A549 (cell line): Measurements from ENCODE around the gene PHF23. TPM values are rescaled to one million over a fixed set of nuclear protein-coding genes. Genes with fewer than 3 reads are reported as not detected.

Experiments used
- ATAC-seq, 2 experiments: fragments of 200-7000 bp in 1 of 2; fragments of >200 bp in 1 of 2; cut with Nextera tagmentation in 1 of 2; cut with Tn5 transposase in 1 of 2; 3 replicates each; pipeline versions ENCODE4 v1.8.0 to v1.9.1; 2018 to 2020; ENCODE audit warnings: mild to moderate bottlenecking in 1 of 2, moderate library complexity in 1 of 2
- CTCF ChIA-PET: fragments of 300-600 bp; sonication (Branson Sonifier 250); formaldehyde crosslinking; extraction: SDS; loops from one replicate; lab custom pipeline; 2021; ENCODE audit warnings: antibody characterized with exemption, inconsistent platforms; lab: Yijun Ruan, JAX
- POLR2A ChIA-PET: fragments of 350-600 bp; formaldehyde crosslinking; extraction: SDS; loops from one replicate; lab custom pipeline; 2021; ENCODE audit warnings: antibody characterized with exemption, inconsistent platforms; lab: Yijun Ruan, JAX
- DNase-seq, 2 experiments: peaks; one replicate each; pipeline versions ENCODE4 v3.0.0 to v3.0.0-alpha.2; 2011 to 2016; ENCODE audit warnings: low read depth in 1 of 2, low spot score in 1 of 2
- FAIRE-seq: peaks from 2 replicates; lab custom pipeline; 2011; peaks lifted over from hg19 to GRCh38; lab: Jason Lieb, UNC
- H3K27ac ChIP-seq, 2 experiments: fragments of >200 bp; sonication (Bioruptor Twin); formaldehyde crosslinking; 3 replicates each; pipeline ENCODE4 v1.5.1; 2016 to 2017
- H3K4me1 ChIP-seq: fragments of >200 bp; sonication (Bioruptor Twin); formaldehyde crosslinking; 3 replicates; pipeline ENCODE4 v1.6.1; 2016
- H3K4me2 ChIP-seq: fragments of >200 bp; sonication (Bioruptor Twin); formaldehyde crosslinking; 3 replicates; pipeline ENCODE4 v1.6.1; 2016
- H3K4me3 ChIP-seq: fragments of >200 bp; sonication (Bioruptor Twin); formaldehyde crosslinking; 3 replicates; pipeline ENCODE4 v1.5.1; 2016
- H3K9me3 ChIP-seq: fragments of >200 bp; sonication (Bioruptor Twin); formaldehyde crosslinking; 3 replicates; pipeline ENCODE4 v1.6.1; 2016
- CBX2 ChIP-seq: fragments of 200-600 bp; sonication (generic); IDR thresholded peaks from 2 replicates; pipeline ENCODE4 v1.6.1; 2016; ENCODE audit warnings: low read depth, mild to moderate bottlenecking, borderline replicate concordance
- CHD2 ChIP-seq: fragments of 150-350 bp; IDR thresholded peaks from 2 replicates; pipeline ENCODE4 v1.6.1; 2014; ENCODE audit warnings: low read length; ENCODE audit not compliant: partially characterized antibody
- CHD4 ChIP-seq: fragments of 200-600 bp; sonication (generic); IDR thresholded peaks from 2 replicates; pipeline ENCODE4 v1.6.1; 2016; ENCODE audit warnings: antibody characterized with exemption, mild to moderate bottlenecking, borderline replicate concordance
- FOXS1 ChIP-seq: fragments of 250-450 bp; sonication (Bioruptor Pico); IDR thresholded peaks from 2 replicates; pipeline ENCODE4 v1.5.0; 2020; ENCODE audit warnings: mild to moderate bottlenecking, moderate library complexity
- HDAC2 ChIP-seq: fragments of 200-600 bp; sonication (generic); IDR thresholded peaks from 2 replicates; pipeline ENCODE4 v1.6.1; 2016
- MYC ChIP-seq: IDR thresholded peaks from 2 replicates; pipeline ENCODE4 v1.6.1; 2012; ENCODE audit warnings: mild to moderate bottlenecking, inconsistent platforms, low read length, improper control_type of control experiment, borderline replicate concordance
- NFE2L2 ChIP-seq: fragments of 150-350 bp; conservative IDR thresholded peaks from 2 replicates; pipeline ENCODE4 v1.6.1; 2014; ENCODE audit warnings: low read length
- POLR2AphosphoS2 ChIP-seq: conservative IDR thresholded peaks from 2 replicates; pipeline ENCODE4 v1.6.1; 2012; ENCODE audit warnings: low read length, improper control_type of control experiment, inconsistent platforms
- RARB ChIP-seq: fragments of 250-450 bp; sonication (Bioruptor Pico); IDR thresholded peaks from 2 replicates; pipeline ENCODE4 v1.8.0; 2021; ENCODE audit warnings: mild to moderate bottlenecking, moderate library complexity
- RNF2 ChIP-seq: fragments of 200-600 bp; sonication (generic); IDR thresholded peaks from 2 replicates; pipeline ENCODE4 v1.6.1; 2016; ENCODE audit warnings: low read depth, mild to moderate bottlenecking, antibody characterized with exemption, moderate library complexity, borderline replicate concordance
- TP53 ChIP-seq: fragments of 250-450 bp; sonication (Bioruptor Pico); IDR thresholded peaks from 2 replicates; pipeline ENCODE4 v1.5.0; 2021; ENCODE audit warnings: mild to moderate bottlenecking, moderate library complexity
- WGBS: methylation state at CpG from one replicate; pipeline ENCODE4 v1.1.6; 2017; ENCODE audit errors: missing lambda C conversion rate; 5-methylcytosine and 5-hydroxymethylcytosine counted together
- polyA plus RNA-seq, 4 experiments: library from polyadenylated mRNA; depleted of rRNA in 3 of 4; stranded (reverse); fragments of >200 nt; fragmentation: RNase III in 1 of 4; extraction: RNeasy Plus Mini Kit Qiagen cat#74134 plus additional on column Dnase treatment in 1 of 4; gene quantifications; 2 replicates in 3 of 4; 3 replicates in 1 of 4; pipeline ENCODE4 v1.2.3, GENCODE V29; 2011 to 2017
- TF ChIP-seq, protein P1 (sequence below): fragments of >200 bp; sonication (Bioruptor Twin); formaldehyde crosslinking; IDR thresholded peaks from 3 replicates; pipeline ENCODE4 v1.5.1; 2016
- TF ChIP-seq, protein P2 (sequence below): fragments of 250-450 bp; sonication (Bioruptor Pico); IDR thresholded peaks from 2 replicates; pipeline ENCODE4 v1.5.0; 2020; ENCODE audit warnings: low read depth, mild to moderate bottlenecking, moderate library complexity
- TF ChIP-seq, protein P3 (sequence below): IDR thresholded peaks from 2 replicates; pipeline ENCODE4 v1.6.1; 2012; ENCODE audit warnings: low read depth, borderline replicate concordance
- TF ChIP-seq, protein P4 (sequence below): fragments of 200-600 bp; sonication (generic); IDR thresholded peaks from 2 replicates; pipeline ENCODE4 v1.6.1; 2016; ENCODE audit warnings: antibody characterized with exemption, mild to moderate bottlenecking, moderate library complexity

PHF23 gene
- polyA plus RNA-seq, 2 of the 4 experiments (the other 2 are of a cell fraction): 52.1 to 80.2 TPM

DNA sequence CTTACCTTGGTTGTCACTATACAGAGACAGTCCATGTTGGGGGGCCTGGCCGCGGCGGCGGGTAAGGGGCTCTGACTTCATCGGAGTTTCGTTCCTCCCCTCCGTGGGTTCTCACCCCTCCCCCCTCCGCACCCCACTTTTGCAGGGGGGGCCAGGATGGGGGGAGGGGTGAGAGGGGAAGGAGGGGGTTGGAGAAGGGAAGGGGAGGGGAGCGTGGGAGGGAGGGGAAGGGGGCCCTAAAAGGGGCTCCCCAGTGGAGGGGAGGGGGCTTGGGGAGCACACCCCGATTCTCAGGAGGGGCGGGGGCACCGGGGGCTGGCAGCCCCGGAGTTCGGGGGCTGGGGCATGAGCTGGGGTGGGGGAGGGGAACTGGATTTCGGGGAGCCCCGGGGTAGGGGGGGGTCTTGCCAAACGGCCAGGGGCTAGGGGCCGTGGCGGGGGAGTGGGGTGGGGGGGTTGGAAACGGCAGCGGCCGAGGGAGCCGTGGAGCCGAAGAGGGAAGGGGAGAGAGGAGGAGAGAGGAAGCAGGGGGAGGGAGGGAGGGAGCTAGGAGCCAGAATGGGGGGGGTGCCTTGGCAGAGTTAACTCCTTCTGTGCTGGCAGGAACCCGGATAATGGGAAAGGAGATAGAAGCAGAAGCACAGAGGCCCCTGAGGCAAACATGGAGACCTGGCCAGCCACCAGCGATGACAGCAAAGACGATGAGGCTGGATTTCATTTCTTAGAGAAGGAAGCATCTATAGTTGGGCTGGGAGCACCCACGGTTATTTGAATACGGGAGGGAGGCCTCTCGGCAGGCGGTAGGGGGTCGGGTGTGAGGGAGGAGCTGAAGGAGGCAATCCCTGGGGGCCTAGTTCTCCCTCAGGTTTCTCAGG lies 21.9 kb downstream of the PHF23 start:
- ChIA-PET CTCF (interaction anchor here (0.8 to 10.0 kb wide), 6 partner anchors 20 to 172 kb away, joined by 3 to 169 read pairs (median 14); partner anchors contain the start of genes DVL2, GABARAP and PHF23), POLR2A (interaction anchor here (0.5 to 1.6 kb wide), 5 partner anchors 17 to 186 kb away, joined by 3 to 10 read pairs (median 3); partner anchors contain the start of genes DVL2 and TMEM256)
- 19% methylated on average over 14 of the region's 32 CpGs for WGBS
- Histone ChIP-seq H3K4me2 (peak overlapping the region; percentile 96), H3K27ac (peak overlapping the region; percentile 73 to 98), H3K9me3 (no peaks in the 10 kb centered on the region), H3K4me1 (peaks cover 56% of the 10 kb centered on the region), H3K4me3 (peak overlapping the region; percentile 51)
- ATAC-seq (no peak), FAIRE-seq (no peak), DNase-seq (peak; percentile 74 to 76)
- no peak for TF ChIP-seq CBX2
- TF ChIP-seq CHD4: no peak
- TF ChIP-seq NFE2L2: no peak
- TF ChIP-seq, protein P1, sequence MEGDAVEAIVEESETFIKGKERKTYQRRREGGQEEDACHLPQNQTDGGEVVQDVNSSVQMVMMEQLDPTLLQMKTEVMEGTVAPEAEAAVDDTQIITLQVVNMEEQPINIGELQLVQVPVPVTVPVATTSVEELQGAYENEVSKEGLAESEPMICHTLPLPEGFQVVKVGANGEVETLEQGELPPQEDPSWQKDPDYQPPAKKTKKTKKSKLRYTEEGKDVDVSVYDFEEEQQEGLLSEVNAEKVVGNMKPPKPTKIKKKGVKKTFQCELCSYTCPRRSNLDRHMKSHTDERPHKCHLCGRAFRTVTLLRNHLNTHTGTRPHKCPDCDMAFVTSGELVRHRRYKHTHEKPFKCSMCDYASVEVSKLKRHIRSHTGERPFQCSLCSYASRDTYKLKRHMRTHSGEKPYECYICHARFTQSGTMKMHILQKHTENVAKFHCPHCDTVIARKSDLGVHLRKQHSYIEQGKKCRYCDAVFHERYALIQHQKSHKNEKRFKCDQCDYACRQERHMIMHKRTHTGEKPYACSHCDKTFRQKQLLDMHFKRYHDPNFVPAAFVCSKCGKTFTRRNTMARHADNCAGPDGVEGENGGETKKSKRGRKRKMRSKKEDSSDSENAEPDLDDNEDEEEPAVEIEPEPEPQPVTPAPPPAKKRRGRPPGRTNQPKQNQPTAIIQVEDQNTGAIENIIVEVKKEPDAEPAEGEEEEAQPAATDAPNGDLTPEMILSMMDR: no peak
- no peak for TF ChIP-seq FOXS1 (CRISPR knock-in tag)
- no peak for TF ChIP-seq RNF2
- TF ChIP-seq CHD2: no peak
- TF ChIP-seq TP53: no peak
- TF ChIP-seq, protein P2, sequence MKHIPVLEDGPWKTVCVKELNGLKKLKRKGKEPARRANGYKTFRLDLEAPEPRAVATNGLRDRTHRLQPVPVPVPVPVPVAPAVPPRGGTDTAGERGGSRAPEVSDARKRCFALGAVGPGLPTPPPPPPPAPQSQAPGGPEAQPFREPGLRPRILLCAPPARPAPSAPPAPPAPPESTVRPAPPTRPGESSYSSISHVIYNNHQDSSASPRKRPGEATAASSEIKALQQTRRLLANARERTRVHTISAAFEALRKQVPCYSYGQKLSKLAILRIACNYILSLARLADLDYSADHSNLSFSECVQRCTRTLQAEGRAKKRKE (CRISPR knock-in tag): no peak
- TF ChIP-seq, protein P3, sequence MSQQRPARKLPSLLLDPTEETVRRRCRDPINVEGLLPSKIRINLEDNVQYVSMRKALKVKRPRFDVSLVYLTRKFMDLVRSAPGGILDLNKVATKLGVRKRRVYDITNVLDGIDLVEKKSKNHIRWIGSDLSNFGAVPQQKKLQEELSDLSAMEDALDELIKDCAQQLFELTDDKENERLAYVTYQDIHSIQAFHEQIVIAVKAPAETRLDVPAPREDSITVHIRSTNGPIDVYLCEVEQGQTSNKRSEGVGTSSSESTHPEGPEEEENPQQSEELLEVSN: no peak
- no peak for TF ChIP-seq RARB (CRISPR knock-in tag)
- no peak for TF ChIP-seq MYC

DNA sequence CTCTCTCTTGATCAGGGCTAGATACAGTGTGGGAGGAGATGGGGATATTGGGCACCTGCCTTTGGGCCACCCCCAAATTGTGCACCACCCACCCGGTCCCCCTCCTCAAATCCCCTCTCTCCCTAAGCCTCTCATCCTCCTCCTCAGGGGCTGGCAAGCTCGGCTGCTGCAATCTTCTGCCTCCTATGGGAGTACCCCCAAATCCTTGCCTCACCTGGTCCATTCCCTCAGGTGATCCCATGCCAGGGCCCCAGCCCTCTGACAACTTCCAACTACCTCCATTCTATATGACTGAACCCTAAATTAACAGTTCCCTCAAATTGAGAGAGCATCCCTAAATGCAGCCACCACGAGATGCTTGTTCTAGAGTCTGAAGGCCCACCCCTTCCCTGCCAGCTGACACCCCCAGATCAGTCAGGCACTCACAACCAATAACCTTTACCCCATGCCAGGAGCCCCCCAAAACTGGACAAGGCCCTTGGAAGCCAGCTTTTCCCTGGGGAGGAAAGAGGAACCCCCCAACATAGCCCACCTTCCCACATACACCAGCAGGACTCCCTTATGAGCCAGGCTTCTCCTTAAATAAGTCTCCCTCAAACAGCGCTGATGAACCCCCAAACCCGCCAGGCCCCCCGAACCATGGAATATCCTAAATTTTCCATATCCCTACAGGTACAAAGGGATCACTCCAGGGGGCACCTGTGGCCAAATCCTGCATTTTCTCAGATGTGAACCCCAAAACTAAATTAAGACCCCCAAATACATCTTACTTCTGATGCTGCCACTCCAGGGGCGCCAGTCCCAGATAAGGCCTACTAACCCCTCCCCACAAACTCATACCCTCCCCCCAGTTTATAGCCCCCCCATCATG lies 22.8 kb downstream of the PHF23 start:
- FAIRE-seq (no peak), DNase-seq (no peak), ATAC-seq (no peak)
- H3K27ac ChIP-seq: peak overlapping the region; percentile 73 to 98
- H3K4me3 ChIP-seq: peak overlapping the region; percentile 51
- POLR2A ChIA-PET: no interaction called here
- peaks cover 53% of the 10 kb centered on the region for H3K4me1 ChIP-seq
- H3K4me2 ChIP-seq: peak overlapping the region; percentile 96
- 35% methylated on average over 7 of the region's 7 CpGs for WGBS
- no peaks in the 10 kb centered on the region for H3K9me3 ChIP-seq
- CTCF ChIA-PET: interaction anchor here (0.6 to 3.7 kb wide), 6 partner anchors 39 to 565 kb away, joined by 3 to 24 read pairs (median 4); partner anchors contain the start of gene SLC16A11
- TF ChIP-seq POLR2AphosphoS2 (0 out of 2 replicates have a peak, but pooled peaks have one; percentile 29), CHD4 (peak; percentile 29; the same call in 1 of the 2 replicates), HDAC2 (0 out of 2 replicates have a peak, but pooled peaks have one; percentile 45)
- TF ChIP-seq, protein P4, sequence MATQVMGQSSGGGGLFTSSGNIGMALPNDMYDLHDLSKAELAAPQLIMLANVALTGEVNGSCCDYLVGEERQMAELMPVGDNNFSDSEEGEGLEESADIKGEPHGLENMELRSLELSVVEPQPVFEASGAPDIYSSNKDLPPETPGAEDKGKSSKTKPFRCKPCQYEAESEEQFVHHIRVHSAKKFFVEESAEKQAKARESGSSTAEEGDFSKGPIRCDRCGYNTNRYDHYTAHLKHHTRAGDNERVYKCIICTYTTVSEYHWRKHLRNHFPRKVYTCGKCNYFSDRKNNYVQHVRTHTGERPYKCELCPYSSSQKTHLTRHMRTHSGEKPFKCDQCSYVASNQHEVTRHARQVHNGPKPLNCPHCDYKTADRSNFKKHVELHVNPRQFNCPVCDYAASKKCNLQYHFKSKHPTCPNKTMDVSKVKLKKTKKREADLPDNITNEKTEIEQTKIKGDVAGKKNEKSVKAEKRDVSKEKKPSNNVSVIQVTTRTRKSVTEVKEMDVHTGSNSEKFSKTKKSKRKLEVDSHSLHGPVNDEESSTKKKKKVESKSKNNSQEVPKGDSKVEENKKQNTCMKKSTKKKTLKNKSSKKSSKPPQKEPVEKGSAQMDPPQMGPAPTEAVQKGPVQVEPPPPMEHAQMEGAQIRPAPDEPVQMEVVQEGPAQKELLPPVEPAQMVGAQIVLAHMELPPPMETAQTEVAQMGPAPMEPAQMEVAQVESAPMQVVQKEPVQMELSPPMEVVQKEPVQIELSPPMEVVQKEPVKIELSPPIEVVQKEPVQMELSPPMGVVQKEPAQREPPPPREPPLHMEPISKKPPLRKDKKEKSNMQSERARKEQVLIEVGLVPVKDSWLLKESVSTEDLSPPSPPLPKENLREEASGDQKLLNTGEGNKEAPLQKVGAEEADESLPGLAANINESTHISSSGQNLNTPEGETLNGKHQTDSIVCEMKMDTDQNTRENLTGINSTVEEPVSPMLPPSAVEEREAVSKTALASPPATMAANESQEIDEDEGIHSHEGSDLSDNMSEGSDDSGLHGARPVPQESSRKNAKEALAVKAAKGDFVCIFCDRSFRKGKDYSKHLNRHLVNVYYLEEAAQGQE: no peak
